Measurements from ENCODE around the gene GAS2L2. TPM values are rescaled to one million over a fixed set of nuclear protein-coding genes. Genes with fewer than 3 reads are reported as not detected.

GAS2L2 gene
- total and polyA plus RNA-seq, 2 experiments from 2014 or later = not detected

DNA sequence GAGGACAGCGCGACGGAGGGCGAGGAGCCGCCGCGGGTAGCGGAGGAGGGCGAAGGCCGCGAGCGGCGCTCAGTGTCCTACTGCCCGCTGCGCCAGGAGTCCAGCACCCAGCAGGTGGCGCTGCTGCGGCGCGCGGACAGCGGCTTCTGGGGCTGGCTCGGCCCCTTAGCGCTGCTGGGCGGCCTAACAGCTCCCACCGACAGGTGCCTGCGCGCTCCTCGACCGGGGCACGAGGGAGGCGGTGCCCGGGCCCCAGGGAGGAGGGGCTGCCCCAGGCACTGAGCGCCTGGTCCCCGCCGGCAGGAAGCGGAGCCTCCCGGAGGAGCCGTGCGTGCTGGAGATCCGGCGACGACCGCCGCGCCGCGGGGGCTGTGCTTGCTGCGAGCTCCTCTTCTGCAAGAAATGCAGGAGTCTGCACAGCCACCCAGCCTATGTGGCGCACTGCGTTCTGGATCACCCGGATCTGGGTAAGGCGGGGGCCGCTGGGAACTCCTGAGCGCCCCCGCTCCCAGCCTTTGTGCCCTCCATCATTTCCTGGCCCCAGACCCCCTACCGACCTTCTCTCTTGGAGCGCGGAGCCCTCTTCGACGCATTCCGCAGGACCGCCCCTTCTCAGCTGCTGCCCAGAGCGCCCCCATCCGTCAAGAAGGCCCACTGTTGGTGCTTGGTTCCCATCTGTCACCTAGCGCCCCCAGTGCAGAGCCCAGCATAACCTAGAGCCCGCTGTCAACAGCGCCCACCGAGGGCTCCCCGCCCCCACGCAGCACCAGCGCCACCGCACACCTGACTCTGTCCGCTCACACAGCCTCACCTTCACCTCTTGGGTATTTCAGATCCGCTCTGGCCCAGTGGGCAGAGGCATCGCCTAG is 11.3 kb upstream of the GAS2L2 start:
- peak; percentile 96 for DNase-seq (ENCODE audit: low spot score)
- peak overlapping the region; percentile 51 for H3K27ac ChIP-seq
- no peaks in the 10 kb centered on the region for H4K20me1 ChIP-seq (ENCODE audit: insufficient read depth, poor library complexity, severe bottlenecking)
- peak overlapping the region; percentile 60 for H3K4me3 ChIP-seq
- WGBS (ENCODE audit: low lambda C conversion rate, missing lambda C conversion rate) = 8% methylated on average over 58 of the region's 75 CpGs
- no peaks in the 10 kb centered on the region for H3K9me2 ChIP-seq (replicated peaks; ENCODE audit: insufficient read depth)
- H3K79me2 ChIP-seq = no peaks in the 10 kb centered on the region
- H3K4me1 ChIP-seq (ENCODE audit: insufficient read depth) = peaks cover 13% of the 10 kb centered on the region
- peak overlapping the region; percentile 95 for H2AFZ ChIP-seq
- no peaks in the 10 kb centered on the region for H3K9me3 ChIP-seq (ENCODE audit: low read depth)
- H3K4me2 ChIP-seq = peak overlapping the region; percentile 97
- H3K36me3 ChIP-seq (replicated peaks; ENCODE audit: insufficient read depth, low read depth) = no peaks in the 10 kb centered on the region
- no peak for TF ChIP-seq EZH2 (IDR thresholded peaks at IDR 0.05; ENCODE audit: borderline replicate concordance)
- TF ChIP-seq, protein P1, sequence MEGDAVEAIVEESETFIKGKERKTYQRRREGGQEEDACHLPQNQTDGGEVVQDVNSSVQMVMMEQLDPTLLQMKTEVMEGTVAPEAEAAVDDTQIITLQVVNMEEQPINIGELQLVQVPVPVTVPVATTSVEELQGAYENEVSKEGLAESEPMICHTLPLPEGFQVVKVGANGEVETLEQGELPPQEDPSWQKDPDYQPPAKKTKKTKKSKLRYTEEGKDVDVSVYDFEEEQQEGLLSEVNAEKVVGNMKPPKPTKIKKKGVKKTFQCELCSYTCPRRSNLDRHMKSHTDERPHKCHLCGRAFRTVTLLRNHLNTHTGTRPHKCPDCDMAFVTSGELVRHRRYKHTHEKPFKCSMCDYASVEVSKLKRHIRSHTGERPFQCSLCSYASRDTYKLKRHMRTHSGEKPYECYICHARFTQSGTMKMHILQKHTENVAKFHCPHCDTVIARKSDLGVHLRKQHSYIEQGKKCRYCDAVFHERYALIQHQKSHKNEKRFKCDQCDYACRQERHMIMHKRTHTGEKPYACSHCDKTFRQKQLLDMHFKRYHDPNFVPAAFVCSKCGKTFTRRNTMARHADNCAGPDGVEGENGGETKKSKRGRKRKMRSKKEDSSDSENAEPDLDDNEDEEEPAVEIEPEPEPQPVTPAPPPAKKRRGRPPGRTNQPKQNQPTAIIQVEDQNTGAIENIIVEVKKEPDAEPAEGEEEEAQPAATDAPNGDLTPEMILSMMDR (IDR thresholded peaks at IDR 0.05; ENCODE audit: poor library complexity) = peak; percentile 94
- H3K27me3 ChIP-seq = no peaks in the 10 kb centered on the region

- H3K9me2 ChIP-seq (replicated peaks; ENCODE audit: insufficient read depth) = no peaks in the 10 kb centered on the region
- TF ChIP-seq EZH2 (IDR thresholded peaks at IDR 0.05; ENCODE audit: borderline replicate concordance) (no peak), EZH2phosphoT487 (IDR thresholded peaks at IDR 0.05; ENCODE audit: low read depth, severe bottlenecking, unreplicated experiment) (no peak)
- TF ChIP-seq, protein P1 (IDR thresholded peaks at IDR 0.05; ENCODE audit: poor library complexity) = no peak
- no peaks in the 10 kb centered on the region for H3K9me3 ChIP-seq (ENCODE audit: low read depth)
- DNase-seq (ENCODE audit: low spot score) = no peak
- no peaks in the 10 kb centered on the region for H3K79me2 ChIP-seq
- H3K4me2 ChIP-seq = peak overlapping the region; percentile 97
- no peaks in the 10 kb centered on the region for H3K36me3 ChIP-seq (replicated peaks; ENCODE audit: insufficient read depth, low read depth)
- peak overlapping the region; percentile 66 for H2AFZ ChIP-seq
- no peak overlapping the region for H3K4me3 ChIP-seq
- H3K27ac ChIP-seq = no peak overlapping the region
- H3K4me1 ChIP-seq (ENCODE audit: insufficient read depth) = peaks cover 13% of the 10 kb centered on the region
- no peaks in the 10 kb centered on the region for H4K20me1 ChIP-seq (ENCODE audit: insufficient read depth, poor library complexity, severe bottlenecking)
- WGBS (ENCODE audit: low lambda C conversion rate, missing lambda C conversion rate) = 35% methylated on average over 17 of the region's 17 CpGs
- no peaks in the 10 kb centered on the region for H3K27me3 ChIP-seq
Measured at GRCh38 chr17:35763767-35764122, 10.7 kb upstream of the GAS2L2 start.

DNA sequence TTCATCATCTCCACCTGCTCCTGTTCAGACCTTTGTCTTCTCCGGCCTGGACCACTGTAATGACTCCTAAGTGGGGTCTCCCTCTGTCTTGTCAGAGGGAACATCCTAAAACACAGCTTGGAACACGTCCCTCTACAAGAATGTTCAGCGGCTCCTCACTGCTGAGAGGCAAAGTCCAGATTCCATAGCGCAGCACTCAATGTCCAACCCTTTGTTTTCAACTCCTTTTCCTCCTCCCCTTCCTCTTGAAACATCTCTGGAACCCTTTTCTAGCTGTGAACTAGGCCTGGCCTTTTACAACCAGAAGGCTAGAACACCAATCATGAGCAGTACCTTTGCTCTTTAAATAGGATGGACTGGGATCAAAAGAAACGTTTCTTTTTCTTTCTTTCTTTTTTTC is 8.6 kb upstream of the GAS2L2 start:
- Histone ChIP-seq H3K4me2 (no peak overlapping the region), H3K4me1 (ENCODE audit: insufficient read depth) (peaks cover 13% of the 10 kb centered on the region)
- WGBS (ENCODE audit: low lambda C conversion rate, missing lambda C conversion rate) = 85% methylated on average over 5 of the region's 5 CpGs

More for the DNA sequence above, 8.6 kb upstream of the GAS2L2 start:
- Histone ChIP-seq H3K27me3 (no peaks in the 10 kb centered on the region), H4K20me1 (ENCODE audit: insufficient read depth, poor library complexity, severe bottlenecking) (no peaks in the 10 kb centered on the region), H2AFZ (no peak overlapping the region), H3K27ac (no peak overlapping the region), H3K9me2 (replicated peaks; ENCODE audit: insufficient read depth) (no peaks in the 10 kb centered on the region), H3K4me3 (no peak overlapping the region), H3K36me3 (replicated peaks; ENCODE audit: insufficient read depth, low read depth) (no peaks in the 10 kb centered on the region), H3K9me3 (ENCODE audit: low read depth) (no peaks in the 10 kb centered on the region), H3K79me2 (no peaks in the 10 kb centered on the region)
- DNase-seq (ENCODE audit: low spot score) = no peak
- TF ChIP-seq, protein P1 (IDR thresholded peaks at IDR 0.05; ENCODE audit: poor library complexity) = no peak
- TF ChIP-seq EZH2 (IDR thresholded peaks at IDR 0.05; ENCODE audit: borderline replicate concordance) = no peak
- no peak for TF ChIP-seq EZH2phosphoT487 (IDR thresholded peaks at IDR 0.05; ENCODE audit: low read depth, severe bottlenecking, unreplicated experiment)

Measured in hepatocyte (in vitro differentiated cells).